ENCODE results near the gene SLC9A3. TPM values are rescaled to one million over a fixed set of nuclear protein-coding genes. Genes with fewer than 3 reads are reported as not detected.
"Not testable (repeated sequence)": the region's sequence is repeated elsewhere in the genome, so short reads cannot be mapped to it uniquely, and the experiment has no call there.

SLC9A3 gene
- total RNA-seq, 1 experiment from 2014 or later = 3.1 TPM

DNA sequence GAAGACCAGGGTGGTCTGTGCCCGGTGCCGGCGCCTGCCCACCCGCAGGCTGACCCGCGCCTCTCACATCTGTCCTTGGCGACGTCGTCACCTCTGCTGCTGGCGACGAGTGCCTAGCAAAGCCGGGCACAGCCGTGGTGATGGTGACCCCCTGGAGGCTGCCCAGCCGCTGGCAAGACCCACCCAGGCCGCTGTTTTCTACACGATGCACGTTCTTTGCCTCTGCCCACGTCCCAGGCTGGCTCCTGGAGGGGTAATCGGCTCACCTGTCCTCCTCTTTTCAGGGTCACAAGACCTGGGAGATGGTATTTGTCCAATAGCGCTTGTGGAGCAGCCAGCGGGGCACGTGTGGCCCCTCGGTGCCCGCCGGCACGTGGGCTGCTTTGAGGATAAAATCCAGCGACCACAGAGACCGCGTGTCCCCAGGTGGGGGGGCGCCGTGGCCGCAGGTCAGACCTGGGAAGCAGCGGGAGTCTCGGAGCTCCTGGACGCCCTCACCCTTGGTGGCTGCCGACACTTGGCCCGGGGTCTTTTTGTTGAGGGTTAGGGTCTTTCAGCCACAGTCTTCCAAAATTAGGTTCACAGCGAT is 29.5 kb downstream of the SLC9A3 start:
- DNase-seq (ENCODE audit: low read depth in 1 of 2, low spot score in 2 of 2) = no peak
- Histone ChIP-seq H3K9me3 (replicated peaks) (no peaks in the 10 kb centered on the region), H3K4me3 (no peak overlapping the region), H3K36me3 (no peaks in the 10 kb centered on the region), H3K27ac (no peak overlapping the region), H3K4me1 (replicated peaks) (no peaks in the 10 kb centered on the region), H3K27me3 (replicated peaks) (peaks cover 61% of the 10 kb centered on the region)

GRCh38 chr5:493758-494157 is 30.5 kb downstream of the SLC9A3 start:
- Histone ChIP-seq H3K9me3 (replicated peaks) (no peaks in the 10 kb centered on the region), H3K4me1 (replicated peaks) (no peaks in the 10 kb centered on the region), H3K4me3 (no peak overlapping the region), H3K27ac (no peak overlapping the region), H3K36me3 (no peaks in the 10 kb centered on the region), H3K27me3 (replicated peaks) (peaks cover 58% of the 10 kb centered on the region)
- DNase-seq (ENCODE audit: low read depth in 1 of 2, low spot score in 2 of 2) = no peak

DNA sequence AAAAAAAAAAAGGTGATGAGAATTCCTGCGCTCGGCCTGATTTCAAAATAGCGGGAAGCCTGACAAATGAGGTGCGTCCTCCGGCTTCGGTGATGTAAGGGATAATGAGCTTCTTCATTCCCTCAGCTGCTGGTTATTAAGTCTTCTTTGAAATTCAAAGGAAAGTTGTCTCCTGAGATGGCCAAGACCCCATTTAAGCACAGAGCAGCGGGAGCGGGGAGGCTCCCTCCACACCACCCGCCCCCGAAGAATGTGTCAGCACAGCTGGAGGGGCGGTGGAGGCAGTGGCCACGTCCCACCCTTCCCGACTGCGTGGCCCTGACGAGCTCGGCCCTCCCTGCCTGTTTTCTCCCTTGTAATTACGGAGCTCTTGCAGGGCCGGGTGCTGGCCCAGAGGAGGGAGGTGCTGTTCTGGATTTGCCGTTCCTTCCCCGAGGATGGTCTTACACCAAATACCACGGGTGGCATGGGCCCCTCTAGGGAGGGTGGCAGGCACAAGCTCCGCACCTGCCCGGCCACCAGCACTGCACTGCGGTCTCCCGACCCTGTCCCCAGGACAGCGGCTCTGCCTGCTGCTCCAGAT is 31.0 kb downstream of the SLC9A3 start:
- Histone ChIP-seq H3K27ac (no peak overlapping the region), H3K4me3 (no peak overlapping the region), H3K36me3 (no peaks in the 10 kb centered on the region), H3K27me3 (replicated peaks) (peaks cover 57% of the 10 kb centered on the region), H3K4me1 (replicated peaks) (no peaks in the 10 kb centered on the region), H3K9me3 (replicated peaks) (no peaks in the 10 kb centered on the region)
- DNase-seq (ENCODE audit: low read depth in 1 of 2, low spot score in 2 of 2) = no peak

- Histone ChIP-seq H3K36me3 (no peaks in the 10 kb centered on the region), H3K4me3 (no peak overlapping the region), H3K9me3 (replicated peaks) (no peaks in the 10 kb centered on the region), H3K27me3 (replicated peaks) (peaks cover 54% of the 10 kb centered on the region), H3K27ac (no peak overlapping the region), H3K4me1 (replicated peaks) (no peaks in the 10 kb centered on the region)
- no peak for DNase-seq (ENCODE audit: low read depth in 1 of 2, low spot score in 2 of 2)
Observed at GRCh38 chr5:492314-492893, 31.8 kb downstream of the SLC9A3 start.

DNA sequence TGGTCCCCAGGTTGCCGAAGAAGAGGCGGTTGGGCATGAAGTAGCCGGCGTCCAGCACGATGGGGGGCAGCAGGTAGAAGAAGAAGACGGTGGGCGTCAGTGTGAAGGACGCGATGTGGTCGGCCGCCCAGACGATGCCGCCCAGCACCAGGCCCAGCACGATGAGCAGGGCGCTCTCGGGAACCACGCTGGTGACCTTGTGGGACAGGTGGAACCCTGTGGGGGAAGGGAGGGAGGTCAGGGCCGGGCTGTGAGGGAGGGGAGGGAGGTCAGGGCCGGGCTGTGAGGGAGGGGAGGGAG is 32.4 kb downstream of the SLC9A3 start:
- DNase-seq (ENCODE audit: low read depth in 1 of 2, low spot score in 2 of 2) = no peak
- H3K9me3 ChIP-seq (replicated peaks) = no peaks in the 10 kb centered on the region

GRCh38 chr5:491119-491855 is 33.0 kb downstream of the SLC9A3 start:
- Histone ChIP-seq H3K36me3 (no peaks in the 10 kb centered on the region), H3K27ac (no peak overlapping the region), H3K4me1 (replicated peaks) (no peaks in the 10 kb centered on the region), H3K4me3 (no peak overlapping the region), H3K27me3 (replicated peaks) (peaks cover 45% of the 10 kb centered on the region), H3K9me3 (replicated peaks) (no peaks in the 10 kb centered on the region)
- DNase-seq (ENCODE audit: low read depth in 1 of 2, low spot score in 2 of 2) = no peak

More for the DNA sequence above, 32.4 kb downstream of the SLC9A3 start:
- no peaks in the 10 kb centered on the region for H3K36me3 ChIP-seq
- no peak overlapping the region for H3K27ac ChIP-seq
- no peaks in the 10 kb centered on the region for H3K4me1 ChIP-seq (replicated peaks)
- no peak overlapping the region for H3K4me3 ChIP-seq
- H3K27me3 ChIP-seq (replicated peaks) = peaks cover 49% of the 10 kb centered on the region

- Histone ChIP-seq H3K27me3 (replicated peaks) (peaks cover 47% of the 10 kb centered on the region), H3K4me1 (replicated peaks) (no peaks in the 10 kb centered on the region), H3K4me3 (no peak overlapping the region), H3K9me3 (replicated peaks) (no peaks in the 10 kb centered on the region), H3K27ac (no peak overlapping the region), H3K36me3 (no peaks in the 10 kb centered on the region)
- no peak for DNase-seq (ENCODE audit: low read depth in 1 of 2, low spot score in 2 of 2)
Observed at GRCh38 chr5:490116-491106, 33.8 kb downstream of the SLC9A3 start.

DNA sequence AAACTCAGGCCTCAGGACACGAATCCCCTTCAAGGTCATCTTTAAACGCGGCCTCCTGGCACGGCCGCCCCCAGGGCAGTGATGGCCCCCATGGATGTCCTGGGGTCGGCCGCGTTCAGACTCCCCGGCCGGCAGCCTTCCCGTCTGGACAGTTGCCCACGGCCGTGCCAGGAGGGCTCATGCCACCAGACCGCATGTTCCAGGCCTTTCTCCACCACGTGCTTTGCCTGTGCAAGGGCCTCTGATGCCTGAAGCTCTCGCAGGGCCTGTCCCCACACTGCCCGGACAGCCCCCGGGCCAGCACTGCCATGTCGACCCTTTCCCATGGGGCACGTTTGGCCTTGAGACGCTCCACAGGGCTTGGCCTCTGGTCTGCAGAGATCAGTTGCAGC is 34.6 kb downstream of the SLC9A3 start:
- peaks cover 50% of the 10 kb centered on the region for H3K27me3 ChIP-seq (replicated peaks)
- H3K27ac ChIP-seq = no peak overlapping the region
- no peaks in the 10 kb centered on the region for H3K36me3 ChIP-seq
- H3K4me1 ChIP-seq (replicated peaks) = no peaks in the 10 kb centered on the region
- H3K9me3 ChIP-seq (replicated peaks) = no peaks in the 10 kb centered on the region
- DNase-seq (ENCODE audit: low read depth in 1 of 2, low spot score in 2 of 2) = no peak
- no peak overlapping the region for H3K4me3 ChIP-seq

- Histone ChIP-seq H3K36me3 (no peaks in the 10 kb centered on the region), H3K27me3 (replicated peaks) (peaks cover 46% of the 10 kb centered on the region), H3K9me3 (replicated peaks) (no peaks in the 10 kb centered on the region), H3K4me1 (replicated peaks) (no peaks in the 10 kb centered on the region), H3K27ac (no peak overlapping the region), H3K4me3 (no peak overlapping the region)
- DNase-seq (ENCODE audit: low read depth in 1 of 2, low spot score in 2 of 2) = no peak
Observed at GRCh38 chr5:488744-489688, 35.2 kb downstream of the SLC9A3 start.

DNA sequence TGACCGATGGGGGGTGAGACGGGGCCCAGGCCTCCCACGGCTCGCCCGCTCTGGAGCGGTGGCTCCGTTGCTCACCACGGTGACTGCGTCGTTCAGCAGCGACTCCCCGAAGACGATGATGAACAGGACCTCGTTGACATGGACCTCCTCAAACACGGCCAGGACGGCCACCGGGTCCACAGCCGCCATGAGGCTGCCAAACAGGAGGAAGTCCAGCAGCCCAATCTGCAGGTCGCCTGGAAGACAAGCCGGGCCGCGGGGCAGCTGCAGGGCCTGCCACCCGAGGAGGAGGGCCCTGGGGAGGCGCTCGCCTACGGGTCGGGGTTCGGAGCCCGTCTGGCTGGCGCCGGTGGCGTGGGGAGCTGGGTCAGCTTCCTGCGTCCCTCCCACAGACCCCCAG is 36.0 kb downstream of the SLC9A3 start:
- Histone ChIP-seq H3K9me3 (replicated peaks) (no peaks in the 10 kb centered on the region), H3K4me3 (no peak overlapping the region), H3K36me3 (no peaks in the 10 kb centered on the region), H3K4me1 (replicated peaks) (no peaks in the 10 kb centered on the region), H3K27ac (no peak overlapping the region), H3K27me3 (replicated peaks) (peaks cover 42% of the 10 kb centered on the region)
- no peak for DNase-seq (ENCODE audit: low read depth in 1 of 2, low spot score in 2 of 2)

DNA sequence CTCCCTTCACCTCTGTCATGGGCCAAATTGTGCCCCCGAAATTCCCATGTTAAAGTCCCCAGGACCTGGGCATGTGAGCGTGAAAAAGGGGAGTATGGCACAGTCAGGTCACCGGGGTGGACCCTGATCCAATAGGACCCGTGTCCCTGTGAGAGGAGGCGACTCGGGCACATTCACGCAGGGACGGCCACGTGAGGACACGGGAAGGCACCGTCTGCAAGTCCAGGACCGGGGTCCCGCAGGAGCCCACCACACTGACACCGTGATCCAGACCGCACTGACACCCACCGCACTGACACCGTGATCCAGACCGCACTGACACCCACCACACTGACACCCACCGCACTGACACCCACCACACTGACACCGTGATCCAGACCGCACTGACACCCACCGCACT is 37.7 kb downstream of the SLC9A3 start:
- H3K36me3 ChIP-seq; H3K4me1 ChIP-seq (replicated peaks); DNase-seq (ENCODE audit: low read depth in 1 of 2, low spot score in 2 of 2); H3K9me3 ChIP-seq (replicated peaks); H3K27ac ChIP-seq; H3K4me3 ChIP-seq: not testable (repeated sequence)
- peaks cover 35% of the 10 kb centered on the region for H3K27me3 ChIP-seq (replicated peaks)

DNA sequence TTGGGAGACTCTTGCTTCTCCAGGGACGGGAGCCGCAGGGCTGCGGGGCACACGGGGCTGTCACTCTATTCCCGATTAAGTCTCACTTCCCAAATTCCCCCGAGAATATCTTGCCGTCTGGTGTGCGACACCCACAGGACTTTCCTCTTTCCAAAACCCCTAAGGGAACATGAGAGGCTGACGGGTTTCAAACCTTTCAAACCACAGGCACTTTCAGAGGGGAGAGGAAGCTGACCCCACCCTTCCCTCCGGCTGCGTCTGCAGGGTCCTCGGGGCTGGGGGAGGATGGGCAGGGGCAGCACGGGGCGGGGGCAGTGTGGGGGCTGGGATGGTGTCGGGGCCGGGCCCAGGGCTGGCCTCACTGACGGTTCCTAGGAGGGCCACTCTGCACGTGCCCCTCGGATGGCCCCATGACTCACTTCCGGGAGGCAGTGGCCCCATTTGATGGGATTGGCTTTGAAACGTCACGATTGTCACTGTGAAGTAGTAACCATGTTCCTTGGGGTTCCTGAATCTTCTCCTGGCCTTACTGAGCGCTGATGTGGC is 38.2 kb downstream of the SLC9A3 start:
- no peak overlapping the region for H3K27ac ChIP-seq
- no peak for DNase-seq (ENCODE audit: low read depth in 1 of 2, low spot score in 2 of 2)
- no peaks in the 10 kb centered on the region for H3K9me3 ChIP-seq (replicated peaks)
- peaks cover 39% of the 10 kb centered on the region for H3K27me3 ChIP-seq (replicated peaks)
- H3K4me1 ChIP-seq (replicated peaks) = no peaks in the 10 kb centered on the region
- H3K36me3 ChIP-seq = no peaks in the 10 kb centered on the region
- H3K4me3 ChIP-seq = no peak overlapping the region
